ENCODE data around the gene MPP2.

- TF ChIP-seq CTCF (IDR thresholded peaks at IDR 0.05) (no peak), POLR2A (IDR thresholded peaks at IDR 0.05) (no peak)
Measured at GRCh38 chr17:43950554-43950953, 43.2 kb upstream of the MPP2 start.

Measured in body of pancreas (tissue), 4 donors.